Ammon's horn (tissue), 1 donor: Measurements from ENCODE around the gene WSCD1.
A peak's percentile ranks its signal among the peaks of the same experiment; 100 is the strongest.

Source experiments
- DNase-seq: peaks from one replicate; pipeline ENCODE4 v3.0.0-alpha.2; 2016; ENCODE audit warnings: low spot score

WSCD1 gene

GRCh38 chr17:6069539-6070429 is at the start of gene WSCD1:
Gene WSCD1 (plus strand): TSS chr17:6070379. CDS start chr17:6080659, 10,280 bp downstream.
- peak; percentile 45 for DNase-seq

GRCh38 chr17:6021011-6021400 is 49.2 kb upstream of the WSCD1 start:
- DNase-seq = no peak

- no peak for DNase-seq
Observed at GRCh38 chr17:6021627-6022026, 48.6 kb upstream of the WSCD1 start.

DNA sequence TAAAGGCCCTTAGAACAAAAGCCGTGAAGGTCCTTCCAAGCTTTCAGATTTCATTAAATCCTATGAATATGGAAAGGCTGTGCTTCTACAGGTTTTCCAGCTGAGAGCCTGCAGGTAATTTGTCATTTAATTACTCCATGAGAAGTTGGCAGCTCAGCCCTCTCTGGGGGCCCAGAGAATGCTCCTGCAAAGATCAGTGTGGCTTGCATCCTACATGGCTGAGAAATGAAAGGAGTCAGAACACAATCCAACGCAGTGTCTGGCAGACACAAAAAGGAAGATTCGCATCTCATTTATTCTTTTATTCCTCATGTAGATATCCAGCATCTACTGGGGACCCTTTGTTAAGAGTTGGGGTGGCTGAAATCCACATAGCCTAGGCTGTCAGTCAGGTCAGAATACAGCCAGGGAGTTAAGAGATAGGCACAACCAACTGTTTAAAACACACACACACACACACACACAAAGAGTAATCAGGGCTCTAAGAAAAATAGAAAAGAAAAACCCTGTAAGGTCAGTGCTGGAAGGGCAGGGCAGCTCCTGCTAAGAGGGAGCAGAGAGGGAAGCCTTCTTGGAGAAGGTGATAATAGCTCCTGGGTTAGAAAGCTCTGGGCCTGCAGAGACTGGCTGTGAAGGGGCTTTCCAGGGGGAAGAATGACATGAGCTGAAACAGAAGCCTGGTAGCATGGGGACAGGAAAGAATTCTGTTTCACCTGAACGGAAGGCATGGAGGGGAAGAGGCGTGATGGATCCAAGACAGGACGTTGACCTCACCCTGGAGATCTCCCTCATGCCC is 46.9 kb upstream of the WSCD1 start:
- no peak for DNase-seq

DNA sequence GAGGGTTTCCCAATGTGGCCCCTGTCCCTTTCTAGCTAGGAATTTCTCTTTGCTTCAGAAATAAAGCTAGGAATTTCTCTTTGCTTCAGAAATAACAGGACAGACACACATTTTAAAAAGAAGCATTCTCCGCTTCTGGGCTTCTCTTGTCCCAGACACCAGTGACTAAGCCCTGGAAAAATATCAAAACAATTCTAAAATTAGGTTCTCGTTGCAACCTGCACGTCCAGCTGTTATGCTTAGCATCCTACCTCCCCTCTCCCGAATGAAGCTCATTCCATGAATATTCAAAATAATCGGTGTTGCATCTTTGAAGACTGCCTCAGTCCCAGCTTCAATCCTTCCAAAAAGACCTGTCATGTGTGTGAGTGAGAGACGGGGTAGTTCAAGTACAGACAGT is 45.6 kb upstream of the WSCD1 start:
- DNase-seq = no peak

DNA sequence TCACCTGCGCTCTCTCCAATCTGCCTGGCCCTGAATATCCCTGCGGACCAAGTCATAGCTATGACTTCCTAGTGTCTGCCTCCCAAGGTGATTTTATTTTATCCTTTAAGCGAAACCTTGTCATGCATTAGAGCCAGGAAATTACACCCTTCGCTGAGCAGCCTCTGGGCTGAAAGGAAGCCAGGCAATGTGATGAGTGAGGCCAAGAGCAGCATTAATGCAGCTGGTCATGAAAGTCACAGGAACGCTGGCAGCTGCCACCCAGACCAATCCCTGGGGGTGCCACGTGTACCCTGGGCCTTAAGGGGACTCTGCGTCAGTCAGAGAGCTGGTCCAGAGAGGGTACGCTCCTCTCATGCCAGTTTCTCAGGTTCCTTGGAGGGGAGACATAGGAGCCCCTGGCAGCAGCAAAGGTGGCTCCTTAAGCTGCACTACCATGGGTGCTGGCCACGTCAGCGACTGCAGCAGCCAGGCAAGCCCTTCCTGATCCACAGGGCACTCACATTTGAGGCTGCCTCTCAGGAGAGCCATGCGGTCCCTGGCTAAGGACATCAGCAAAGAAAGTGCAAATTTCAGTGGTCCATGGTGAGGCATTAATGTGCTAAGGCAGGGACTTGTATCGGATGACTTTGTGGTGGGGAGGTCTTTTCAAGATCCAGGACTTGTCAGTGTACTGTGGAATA is 42.7 kb upstream of the WSCD1 start:
- no peak for DNase-seq

DNA sequence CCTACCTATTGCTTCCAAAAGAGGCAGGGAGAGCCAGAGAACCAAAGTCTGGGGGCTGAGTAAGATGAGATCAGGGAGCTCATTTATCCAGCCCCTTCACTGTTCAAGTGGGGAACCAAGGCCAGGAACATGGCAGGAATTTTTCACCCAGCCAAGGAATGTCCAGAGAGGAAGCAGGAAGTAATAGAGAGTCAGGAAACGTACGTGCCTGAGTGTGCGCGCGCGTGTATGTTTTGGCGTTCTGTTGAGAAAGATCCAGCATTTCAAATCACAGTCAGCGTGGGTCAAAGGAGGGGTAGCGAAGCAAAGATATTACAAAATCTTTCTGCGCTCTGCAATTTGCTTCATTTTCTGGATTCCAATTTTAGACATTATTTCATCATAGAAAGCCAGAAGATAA is 41.9 kb upstream of the WSCD1 start:
- no peak for DNase-seq

- no peak for DNase-seq
Observed at GRCh38 chr17:6035801-6036394, 34.3 kb upstream of the WSCD1 start.

- DNase-seq = no peak
Observed at GRCh38 chr17:6040504-6040903, 29.7 kb upstream of the WSCD1 start.

DNA sequence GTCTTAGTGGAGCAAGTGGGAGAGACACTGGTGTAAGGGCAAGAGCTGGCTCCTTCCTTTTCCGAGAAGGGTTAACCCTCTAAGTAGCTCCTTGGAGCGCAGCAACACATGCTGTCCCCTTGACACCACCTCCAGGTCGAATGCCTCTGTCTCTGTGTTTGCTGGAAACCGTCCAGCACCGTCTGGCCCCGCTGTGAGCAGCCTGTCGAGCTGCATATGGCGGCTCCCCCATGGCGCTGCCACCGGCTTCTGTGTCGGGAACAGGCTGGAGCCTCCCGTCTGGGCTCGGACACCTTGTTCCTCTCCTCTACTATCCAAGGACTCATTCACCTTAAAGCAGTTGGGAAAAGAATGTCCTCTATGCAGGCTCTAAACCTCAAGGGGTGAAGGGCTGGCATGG is 28.9 kb upstream of the WSCD1 start:
- DNase-seq = no peak

GRCh38 chr17:6043405-6043804 is 26.8 kb upstream of the WSCD1 start:
- DNase-seq = no peak

- DNase-seq = no peak
Observed at GRCh38 chr17:6044261-6044660, 25.9 kb upstream of the WSCD1 start.

- no peak for DNase-seq
Observed at GRCh38 chr17:6045621-6046357, 24.4 kb upstream of the WSCD1 start.

DNA sequence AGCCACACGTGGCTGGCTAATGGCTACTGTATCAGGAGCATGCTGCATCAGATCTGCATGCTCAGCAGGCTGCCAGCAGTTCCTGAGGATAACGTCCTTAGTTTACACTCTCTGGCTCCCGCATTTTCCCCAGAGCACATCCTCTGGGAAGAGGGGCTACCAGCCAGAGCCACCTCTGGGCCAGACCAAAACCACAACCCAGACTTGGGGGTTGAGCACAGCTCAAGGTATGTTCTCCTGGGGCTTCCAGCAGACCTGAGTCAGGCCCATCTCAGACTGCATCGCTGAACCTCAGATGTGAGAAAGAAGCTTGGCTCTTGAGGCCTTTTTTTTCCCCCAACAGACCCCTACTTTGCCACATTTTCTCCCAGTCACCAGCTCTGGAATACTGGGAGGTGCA is 23.7 kb upstream of the WSCD1 start:
- DNase-seq = no peak

DNA sequence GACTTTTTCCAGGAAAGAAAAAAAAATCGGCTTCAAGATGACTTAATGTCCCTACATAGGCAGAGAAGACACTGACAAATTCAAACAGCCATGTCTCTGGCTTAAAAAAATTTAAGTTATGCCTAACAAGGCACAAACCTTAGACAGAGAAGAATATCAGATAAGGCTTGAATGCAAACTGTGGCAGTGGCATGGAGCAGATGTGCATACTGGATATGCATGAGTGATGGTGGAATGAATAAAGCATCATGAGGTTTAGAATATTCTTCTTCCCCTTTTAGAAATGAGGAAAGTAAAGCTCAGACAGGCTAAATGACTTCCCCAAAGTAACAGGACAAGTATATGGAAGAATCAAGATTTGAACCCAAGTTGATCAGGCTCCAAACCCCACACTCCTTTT is 23.2 kb upstream of the WSCD1 start:
- no peak for DNase-seq

DNA sequence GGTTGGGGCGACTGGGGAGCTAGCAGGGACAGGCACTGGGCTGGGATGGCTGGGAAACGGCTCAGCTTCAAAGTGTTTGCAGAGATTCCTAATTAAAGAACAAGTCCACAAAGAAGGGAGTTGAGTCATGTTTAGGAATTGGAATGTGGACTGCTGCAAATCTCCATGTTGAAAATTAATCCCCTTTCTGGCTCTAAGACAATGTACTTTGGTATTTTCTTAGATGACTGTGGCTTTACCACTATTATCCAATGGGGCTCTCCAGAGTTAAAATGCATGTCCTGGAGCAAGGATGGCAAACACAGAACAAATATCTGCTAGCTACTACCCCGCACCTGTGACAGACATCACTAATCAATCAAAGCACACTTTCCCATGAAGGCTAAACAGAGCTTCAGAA is 22.2 kb upstream of the WSCD1 start:
- no peak for DNase-seq

DNA sequence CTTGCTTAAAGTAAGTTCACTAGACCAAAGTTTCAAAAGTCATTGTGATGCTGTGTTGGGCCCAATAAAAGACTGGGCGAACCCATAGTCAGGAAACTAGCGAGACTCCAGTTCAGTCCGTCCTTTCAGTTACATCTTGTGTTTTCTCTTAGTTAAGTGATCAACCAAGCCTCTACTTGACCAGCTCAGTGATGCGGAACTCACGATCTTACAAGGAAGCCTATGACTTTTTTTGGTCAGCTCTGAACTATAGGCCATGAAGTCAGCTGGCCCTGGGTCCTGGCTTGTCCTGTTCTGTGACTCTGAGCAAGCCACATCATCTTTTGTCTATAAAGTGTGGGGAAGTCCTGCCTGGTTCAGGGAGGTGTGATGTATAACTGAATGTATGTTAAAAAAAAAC is 21.7 kb upstream of the WSCD1 start:
- no peak for DNase-seq

GRCh38 chr17:6052926-6053325 is 17.3 kb upstream of the WSCD1 start:
- no peak for DNase-seq

GRCh38 chr17:6054372-6054771 is 15.8 kb upstream of the WSCD1 start:
- no peak for DNase-seq

GRCh38 chr17:6056104-6056503 is 14.1 kb upstream of the WSCD1 start:
- no peak for DNase-seq

DNA sequence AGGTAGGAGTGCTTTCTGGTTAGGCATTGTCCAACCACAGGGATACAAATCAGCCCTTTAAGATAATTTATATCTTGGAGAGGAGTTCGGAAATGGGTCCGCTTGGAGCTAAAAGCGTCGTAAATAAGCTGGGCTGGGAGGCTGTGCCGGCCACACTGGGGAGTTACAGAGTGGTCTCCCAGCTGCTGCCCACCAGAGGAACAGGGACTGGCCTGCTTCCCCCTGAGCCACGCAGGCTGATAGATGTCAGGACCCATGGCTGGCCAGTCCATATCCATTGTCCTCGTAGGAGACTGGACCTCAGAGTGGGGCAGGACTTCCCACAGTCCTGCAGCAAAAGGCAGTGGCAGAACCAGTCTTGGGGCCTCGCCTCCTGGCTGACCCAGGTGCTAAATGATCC is 12.6 kb upstream of the WSCD1 start:
- DNase-seq = no peak

DNA sequence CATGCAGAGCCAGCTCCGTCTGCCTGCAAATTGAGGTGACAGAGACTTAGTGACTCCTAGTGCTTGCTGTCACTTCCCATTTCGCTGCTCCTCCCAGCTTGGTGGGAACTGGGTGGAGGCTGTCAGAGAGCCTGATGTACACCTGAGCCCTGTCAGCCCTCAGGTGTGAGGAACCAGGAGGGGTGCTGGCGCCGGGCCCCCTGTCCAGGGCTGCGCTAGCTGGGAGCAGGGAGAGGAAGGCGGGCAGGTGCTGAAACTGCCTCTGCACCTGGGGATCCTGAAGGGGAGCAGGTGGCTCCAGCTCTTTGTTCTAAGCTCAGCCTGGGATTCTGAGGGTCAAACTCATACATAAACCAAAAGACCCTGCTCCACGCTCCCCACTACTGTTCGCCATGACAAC is 10.8 kb upstream of the WSCD1 start:
- no peak for DNase-seq
